ENCODE results near the gene FNBP1L. TPM values are rescaled to one million over a fixed set of nuclear protein-coding genes. Genes with fewer than 3 reads are reported as not detected.

FNBP1L gene
- polyA plus RNA-seq, 1 donor (not counting 4 experiments of a cell fraction or from before 2014, with no cell fraction given): 22.9 TPM

DNA sequence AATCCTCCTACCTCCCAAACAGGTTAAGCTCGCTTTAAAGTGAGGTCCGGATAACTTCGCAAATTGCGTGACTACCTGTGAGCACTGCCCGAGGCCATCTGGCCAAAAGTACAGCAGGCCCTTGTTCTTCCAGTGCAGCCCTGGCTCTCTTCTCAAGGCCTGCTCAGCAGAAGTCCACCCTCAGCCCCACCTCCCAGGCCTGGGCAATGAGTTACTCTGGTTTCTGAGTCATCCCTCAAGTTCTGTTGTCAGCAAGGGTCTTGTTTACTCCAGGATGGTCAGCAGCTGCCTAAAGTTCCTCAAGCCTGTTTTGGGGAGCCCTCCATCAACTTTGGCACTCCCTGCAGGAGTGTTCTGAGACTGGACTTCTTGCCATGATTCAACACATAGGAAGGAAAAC is 132.0 kb downstream of the FNBP1L start:
- Histone ChIP-seq H3K4me2 (ENCODE audit: control insufficient read depth, extremely low read depth, insufficient read depth, low read depth, low read length) (no peak overlapping the region), H3K4me3 (ENCODE audit: control insufficient read depth in 2 of 3, extremely low read depth in 1 of 3, insufficient read depth in 2 of 3, low read depth in 1 of 3, low read length in 3 of 3) (no peak overlapping the region), H3K27me3 (ENCODE audit: control insufficient read depth, extremely low read depth, insufficient read depth, low read length) (no peaks in the 10 kb centered on the region), H3K27ac (ENCODE audit: control insufficient read depth, insufficient read depth, low read length) (no peak overlapping the region), H3K79me2 (ENCODE audit: control insufficient read depth, insufficient read depth, low read length) (peaks cover 76% of the 10 kb centered on the region), H3K9ac (ENCODE audit: control insufficient read depth, extremely low read depth, insufficient read depth, low read length) (no peak overlapping the region), H3K9me1 (ENCODE audit: control insufficient read depth, extremely low read depth, insufficient read depth, low read length) (no peaks in the 10 kb centered on the region), H2AFZ (ENCODE audit: control insufficient read depth, low read length) (no peak overlapping the region), H3K4me1 (ENCODE audit: control insufficient read depth, extremely low read depth, insufficient read depth, low read length) (peaks cover 5% of the 10 kb centered on the region), H4K20me1 (ENCODE audit: control insufficient read depth, extremely low read depth, insufficient read depth, low read length) (peaks cover 40% of the 10 kb centered on the region), H3K36me3 (ENCODE audit: control insufficient read depth in 2 of 2, extremely low read depth in 1 of 2, insufficient read depth in 2 of 2, low read length in 2 of 2) (peaks cover 49 to 91% of the 10 kb centered on the region in 2 experiments), H3K9me3 (ENCODE audit: control insufficient read depth, low read depth, low read length) (no peaks in the 10 kb centered on the region)
- TF ChIP-seq, protein P1, sequence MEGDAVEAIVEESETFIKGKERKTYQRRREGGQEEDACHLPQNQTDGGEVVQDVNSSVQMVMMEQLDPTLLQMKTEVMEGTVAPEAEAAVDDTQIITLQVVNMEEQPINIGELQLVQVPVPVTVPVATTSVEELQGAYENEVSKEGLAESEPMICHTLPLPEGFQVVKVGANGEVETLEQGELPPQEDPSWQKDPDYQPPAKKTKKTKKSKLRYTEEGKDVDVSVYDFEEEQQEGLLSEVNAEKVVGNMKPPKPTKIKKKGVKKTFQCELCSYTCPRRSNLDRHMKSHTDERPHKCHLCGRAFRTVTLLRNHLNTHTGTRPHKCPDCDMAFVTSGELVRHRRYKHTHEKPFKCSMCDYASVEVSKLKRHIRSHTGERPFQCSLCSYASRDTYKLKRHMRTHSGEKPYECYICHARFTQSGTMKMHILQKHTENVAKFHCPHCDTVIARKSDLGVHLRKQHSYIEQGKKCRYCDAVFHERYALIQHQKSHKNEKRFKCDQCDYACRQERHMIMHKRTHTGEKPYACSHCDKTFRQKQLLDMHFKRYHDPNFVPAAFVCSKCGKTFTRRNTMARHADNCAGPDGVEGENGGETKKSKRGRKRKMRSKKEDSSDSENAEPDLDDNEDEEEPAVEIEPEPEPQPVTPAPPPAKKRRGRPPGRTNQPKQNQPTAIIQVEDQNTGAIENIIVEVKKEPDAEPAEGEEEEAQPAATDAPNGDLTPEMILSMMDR (optimal IDR thresholded peaks at IDR 0.05 in 1 of 3, IDR thresholded peaks at IDR 0.05 in 1 of 3, conservative IDR thresholded peaks at IDR 0.05 in 1 of 3; ENCODE audit: extremely low read depth in 1 of 3, insufficient read depth in 2 of 3, low read length in 3 of 3): no peak
- no peak for TF ChIP-seq EZH2 (IDR thresholded peaks at IDR 0.05; ENCODE audit: low read length)
- no peak for DNase-seq (ENCODE audit: low read depth, low spot score)
- peak; percentile 56 for FAIRE-seq
- dilution Hi-C loops (cut with MboI; ENCODE audit: extremely low pct_ligation_motif_present, low sequenced_read_pairs): no loop called here

DNA sequence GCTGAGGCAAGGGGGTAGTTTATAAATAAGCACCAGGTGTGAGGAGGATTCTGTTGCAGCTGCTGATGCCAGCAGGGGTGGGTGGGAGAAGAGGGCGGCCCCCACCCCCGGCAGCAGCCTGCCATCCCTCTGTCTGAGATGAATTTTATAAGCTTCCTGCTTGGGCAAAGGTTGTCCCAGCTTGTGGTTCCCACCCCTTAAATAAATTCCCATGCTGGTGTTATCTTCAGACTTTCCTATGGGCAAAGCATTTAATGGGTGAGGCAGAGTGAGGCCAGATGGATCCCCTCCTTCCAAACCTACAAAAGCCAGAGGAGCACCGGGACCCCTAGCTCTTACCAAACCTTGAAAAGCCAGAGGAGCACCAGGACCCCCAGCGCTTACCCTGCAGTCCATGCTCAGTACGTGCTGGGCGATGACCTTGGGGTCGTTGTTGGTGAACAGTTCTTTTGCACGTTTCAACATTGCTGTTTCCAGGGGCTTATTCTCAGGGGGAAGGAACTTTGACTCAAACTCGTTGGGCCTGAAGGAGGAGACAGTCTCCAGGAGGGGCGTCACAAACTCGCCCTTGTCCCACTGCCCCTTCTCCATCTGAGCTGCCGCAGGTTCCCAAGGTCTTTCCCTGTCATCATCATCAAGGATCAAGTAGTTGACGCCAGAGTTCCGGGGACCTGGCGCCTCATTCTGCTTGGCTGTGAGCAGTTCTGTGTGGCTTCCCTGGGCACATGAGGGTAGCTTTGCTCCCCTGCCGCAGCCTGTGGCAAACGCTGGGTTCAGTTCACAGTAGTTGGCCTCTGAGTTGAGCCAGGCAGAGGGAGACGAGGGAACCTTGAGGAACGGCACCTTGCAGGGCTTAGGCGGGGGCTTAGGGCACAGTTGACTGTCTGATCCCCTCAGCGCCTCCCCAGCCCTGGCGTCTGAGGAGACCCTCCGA is 134.3 kb downstream of the FNBP1L start:
- Histone ChIP-seq H3K4me2 (ENCODE audit: control insufficient read depth, extremely low read depth, insufficient read depth, low read depth, low read length) (no peak overlapping the region), H3K9me3 (ENCODE audit: control insufficient read depth, low read depth, low read length) (no peaks in the 10 kb centered on the region), H3K9me1 (ENCODE audit: control insufficient read depth, extremely low read depth, insufficient read depth, low read length) (no peaks in the 10 kb centered on the region), H4K20me1 (ENCODE audit: control insufficient read depth, extremely low read depth, insufficient read depth, low read length) (peaks cover 43% of the 10 kb centered on the region), H3K9ac (ENCODE audit: control insufficient read depth, extremely low read depth, insufficient read depth, low read length) (no peak overlapping the region), H3K27me3 (ENCODE audit: control insufficient read depth, extremely low read depth, insufficient read depth, low read length) (no peaks in the 10 kb centered on the region), H2AFZ (ENCODE audit: control insufficient read depth, low read length) (no peak overlapping the region), H3K79me2 (ENCODE audit: control insufficient read depth, insufficient read depth, low read length) (peaks cover 82% of the 10 kb centered on the region), H3K36me3 (ENCODE audit: control insufficient read depth in 2 of 2, extremely low read depth in 1 of 2, insufficient read depth in 2 of 2, low read length in 2 of 2) (peaks cover 47 to 83% of the 10 kb centered on the region in 2 experiments), H3K4me1 (ENCODE audit: control insufficient read depth, extremely low read depth, insufficient read depth, low read length) (peaks cover 18% of the 10 kb centered on the region), H3K4me3 (ENCODE audit: control insufficient read depth in 2 of 3, extremely low read depth in 1 of 3, insufficient read depth in 2 of 3, low read depth in 1 of 3, low read length in 3 of 3) (no peak overlapping the region), H3K27ac (ENCODE audit: control insufficient read depth, insufficient read depth, low read length) (no peak overlapping the region)
- TF ChIP-seq EZH2 (IDR thresholded peaks at IDR 0.05; ENCODE audit: low read length): no peak
- TF ChIP-seq, protein P1 (optimal IDR thresholded peaks at IDR 0.05 in 1 of 3, IDR thresholded peaks at IDR 0.05 in 1 of 3, conservative IDR thresholded peaks at IDR 0.05 in 1 of 3; ENCODE audit: extremely low read depth in 1 of 3, insufficient read depth in 2 of 3, low read length in 3 of 3): no peak
- FAIRE-seq: no peak
- dilution Hi-C loops (cut with MboI; ENCODE audit: extremely low pct_ligation_motif_present, low sequenced_read_pairs): no loop called here
- DNase-seq (ENCODE audit: low read depth, low spot score): no peak
